Activated T-cell treated with anti-CD3 and anti-CD28 coated beads, Interleukin-2, amount 50 U/mL, for 1 hour (primary cell): ENCODE results near the gene POT1.
A peak's percentile ranks its signal among the peaks of the same experiment; 100 is the strongest.
"Not testable (repeated sequence)": the region's sequence is repeated elsewhere in the genome, so short reads cannot be mapped to it uniquely, and the experiment has no call there.

ENCODE experiments used
- DNase-seq: peaks from one replicate; pipeline ENCODE4 v3.0.0-alpha.2; 2020

POT1 gene

GRCh38 chr7:124929467-124930172 is at the start of gene POT1:
TSS of gene POT1 (minus strand) at chr7:124929825. CDS start at chr7:124897173, 32,652 bp downstream.
- DNase-seq = peak; percentile 95

GRCh38 chr7:124975131-124975530 is 45.5 kb upstream of the POT1 start:
- DNase-seq = not testable (repeated sequence)

GRCh38 chr7:124965553-124965952 is 35.9 kb upstream of the POT1 start:
- no peak for DNase-seq

- DNase-seq = no peak
Observed at GRCh38 chr7:124959676-124960075, 30.1 kb upstream of the POT1 start.

- DNase-seq = not testable (repeated sequence)
Observed at GRCh38 chr7:124957952-124958351, 28.3 kb upstream of the POT1 start.

GRCh38 chr7:124956160-124956559 is 26.5 kb upstream of the POT1 start:
- DNase-seq = no peak

GRCh38 chr7:124954790-124955189 is 25.2 kb upstream of the POT1 start:
- no peak for DNase-seq

- no peak for DNase-seq
Observed at GRCh38 chr7:124945680-124946079, 16.1 kb upstream of the POT1 start.

GRCh38 chr7:124943472-124943871 is 13.8 kb upstream of the POT1 start:
- DNase-seq = no peak

GRCh38 chr7:124942399-124942798 is 12.8 kb upstream of the POT1 start:
- no peak for DNase-seq

GRCh38 chr7:124940306-124940705 is 10.7 kb upstream of the POT1 start:
- DNase-seq = no peak

GRCh38 chr7:124938128-124938527 is 8.5 kb upstream of the POT1 start:
- DNase-seq = no peak

- DNase-seq = no peak
Observed at GRCh38 chr7:124937076-124937475, 7.5 kb upstream of the POT1 start.

- DNase-seq = no peak
Observed at GRCh38 chr7:124934841-124935240, 5.2 kb upstream of the POT1 start.

GRCh38 chr7:124930655-124931597 is 1.3 kb upstream of the POT1 start:
- DNase-seq = no peak

GRCh38 chr7:124930173-124930623 is 573 bp upstream of the POT1 start:
- DNase-seq = no peak

- DNase-seq = no peak
Observed at GRCh38 chr7:124924906-124925305, 4.7 kb downstream of the POT1 start.

GRCh38 chr7:124922200-124922599 is 7.4 kb downstream of the POT1 start:
- DNase-seq = no peak

GRCh38 chr7:124919841-124920240 is 9.8 kb downstream of the POT1 start:
- no peak for DNase-seq

- no peak for DNase-seq
Observed at GRCh38 chr7:124918662-124919061, 11.0 kb downstream of the POT1 start.

GRCh38 chr7:124915242-124915641 is 14.4 kb downstream of the POT1 start:
- DNase-seq = no peak

GRCh38 chr7:124914298-124914697 is 15.3 kb downstream of the POT1 start:
- no peak for DNase-seq

GRCh38 chr7:124912972-124913371 is 16.7 kb downstream of the POT1 start:
- DNase-seq = no peak

- DNase-seq = no peak
Observed at GRCh38 chr7:124909808-124910207, 19.8 kb downstream of the POT1 start.
